CD4-positive, alpha-beta T cell treated with Interleukin-15 for 1 hour (primary cell): ENCODE data around the gene EME2.

Experiments
- DNase-seq: peaks from one replicate; pipeline ENCODE4 v3.0.0-alpha.2; 2020

The EME2 gene

GRCh38 chr16:1745900-1746692, 26.5 kb upstream of the EME2 start:
- no peak for DNase-seq

GRCh38 chr16:1746693-1747195, 25.9 kb upstream of the EME2 start:
- DNase-seq: no peak

- no peak for DNase-seq
Observed at GRCh38 chr16:1747934-1748333, 24.7 kb upstream of the EME2 start.

GRCh38 chr16:1749152-1750117, 23.2 kb upstream of the EME2 start:
- DNase-seq: no peak

GRCh38 chr16:1751946-1752345, 20.7 kb upstream of the EME2 start:
- no peak for DNase-seq

- DNase-seq: no peak
Observed at GRCh38 chr16:1752853-1753252, 19.8 kb upstream of the EME2 start.

GRCh38 chr16:1754204-1754603, 18.4 kb upstream of the EME2 start:
- DNase-seq: no peak

- DNase-seq: no peak
Observed at GRCh38 chr16:1757714-1758461, 14.7 kb upstream of the EME2 start.

GRCh38 chr16:1758923-1759322, 13.7 kb upstream of the EME2 start:
- no peak for DNase-seq

GRCh38 chr16:1759511-1759910, 13.1 kb upstream of the EME2 start:
- DNase-seq: no peak

GRCh38 chr16:1760911-1761310, 11.7 kb upstream of the EME2 start:
- DNase-seq: no peak

- DNase-seq: no peak
Observed at GRCh38 chr16:1761751-1762150, 10.9 kb upstream of the EME2 start.

GRCh38 chr16:1762196-1762878, 10.3 kb upstream of the EME2 start:
- DNase-seq: no peak

GRCh38 chr16:1762879-1763520, 9.6 kb upstream of the EME2 start:
- DNase-seq: no peak

GRCh38 chr16:1763521-1764511, 8.8 kb upstream of the EME2 start:
- no peak for DNase-seq

- DNase-seq: no peak
Observed at GRCh38 chr16:1764971-1765370, 7.6 kb upstream of the EME2 start.

- DNase-seq: no peak
Observed at GRCh38 chr16:1765826-1766225, 6.8 kb upstream of the EME2 start.

- DNase-seq: no peak
Observed at GRCh38 chr16:1766231-1766630, 6.4 kb upstream of the EME2 start.

- DNase-seq: no peak
Observed at GRCh38 chr16:1766701-1767100, 5.9 kb upstream of the EME2 start.
